HG03469 (cell line): ENCODE data around the gene GJC2.
A peak's percentile ranks its signal among the peaks of the same experiment; 100 is the strongest.

ENCODE experiments used
- ATAC-seq: cut with Tn5 transposase; IDR thresholded peaks from one replicate; pipeline ENCODE4 v1.9.1; 2021; ENCODE audit warnings: mild to moderate bottlenecking, moderate library complexity, moderate number of reproducible peaks; ENCODE audit not compliant: unreplicated experiment

GJC2 gene

DNA sequence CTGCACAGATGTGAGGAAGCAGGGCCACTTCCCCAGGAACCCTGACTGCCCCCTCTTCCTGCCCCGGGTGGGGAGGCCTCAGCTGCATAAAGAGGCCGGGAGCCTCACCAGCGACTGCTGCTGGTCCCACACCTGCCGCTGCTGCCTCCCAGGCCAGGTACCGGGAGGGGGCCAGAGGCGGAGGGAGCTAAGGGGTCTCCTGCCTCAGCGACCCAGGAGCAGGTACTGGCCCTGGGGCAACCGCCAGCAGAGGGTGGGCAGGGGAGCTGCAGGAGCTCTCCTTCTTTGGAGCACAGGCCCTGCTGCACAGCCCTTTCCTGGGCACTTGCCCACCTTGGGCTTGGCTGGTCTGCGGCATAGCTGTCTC lies 6.8 kb downstream of the GJC2 start:
- no peak for ATAC-seq

DNA sequence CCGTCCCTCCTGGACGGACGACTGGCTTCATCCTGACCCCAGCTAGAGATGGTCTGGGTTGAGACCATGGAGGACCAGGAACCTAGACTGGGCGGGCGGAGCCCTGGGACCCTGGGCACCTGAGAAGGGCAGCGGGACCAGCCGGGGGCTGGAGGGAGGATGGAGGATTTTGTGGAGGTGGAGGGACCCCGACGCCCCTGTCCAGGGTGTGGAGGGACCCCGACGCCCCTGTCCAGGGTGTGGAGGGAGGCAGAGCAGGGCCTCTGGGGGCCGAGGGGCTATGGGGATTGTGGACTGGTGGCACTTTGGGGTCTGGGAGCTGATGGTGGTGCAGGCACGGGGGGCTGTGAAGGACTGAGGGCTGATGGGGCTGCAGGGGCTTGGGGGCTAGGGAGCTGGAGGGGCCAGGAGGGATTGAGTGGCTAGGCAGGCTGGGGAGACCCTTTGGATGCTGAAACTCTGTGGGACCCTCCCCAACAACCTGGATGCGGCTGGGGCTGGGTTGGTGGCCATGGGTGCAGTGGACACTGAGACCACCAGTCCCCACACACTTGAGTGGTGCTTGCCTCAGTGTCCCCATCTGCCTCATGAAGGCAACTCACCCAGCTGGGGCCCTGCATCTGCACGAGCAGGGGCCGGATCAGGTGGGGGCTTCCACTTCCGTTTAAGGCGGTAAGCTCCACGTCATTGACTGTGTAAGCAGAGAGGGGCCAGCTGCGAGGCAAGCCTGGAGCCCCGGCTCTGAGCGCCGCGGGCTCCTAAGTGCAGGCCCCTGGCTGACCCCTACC lies 7.4 kb downstream of the GJC2 start:
- ATAC-seq, result no peak

- ATAC-seq, result no peak
Observed at GRCh38 chr1:228157729-228158126, 8.0 kb downstream of the GJC2 start.

GRCh38 chr1:228158151-228159007 lies 8.6 kb downstream of the GJC2 start:
- ATAC-seq, result no peak

- no peak for ATAC-seq
Observed at GRCh38 chr1:228159008-228159665, 9.4 kb downstream of the GJC2 start.

DNA sequence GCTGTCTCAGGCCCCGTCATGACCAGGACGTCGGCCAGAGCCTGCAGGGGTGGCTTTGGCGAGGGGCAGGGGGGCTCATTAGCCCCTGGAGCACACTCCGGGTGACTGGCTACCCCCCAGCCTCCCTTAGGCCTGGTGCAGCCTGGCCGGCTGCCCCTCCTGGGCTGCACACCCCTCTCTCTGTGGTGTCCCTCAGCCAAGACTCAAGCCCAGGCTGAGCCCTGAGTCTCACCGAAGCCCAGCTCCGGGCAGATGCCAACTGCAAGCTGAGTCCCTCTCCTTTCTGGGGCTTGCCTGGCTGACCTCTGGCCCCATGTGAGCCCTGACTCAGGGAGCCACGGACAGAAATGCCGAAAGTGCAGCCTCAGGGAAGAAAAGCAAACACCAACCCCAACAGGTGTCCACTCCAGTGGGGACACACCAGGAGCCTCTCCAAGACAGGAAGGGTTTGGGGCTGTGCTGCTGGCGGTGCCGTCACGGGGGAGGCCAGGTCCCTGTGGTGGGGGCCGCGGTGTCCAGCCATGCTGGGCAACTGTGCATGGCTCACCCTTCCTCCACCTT lies 10.6 kb downstream of the GJC2 start:
- ATAC-seq, result no peak

DNA sequence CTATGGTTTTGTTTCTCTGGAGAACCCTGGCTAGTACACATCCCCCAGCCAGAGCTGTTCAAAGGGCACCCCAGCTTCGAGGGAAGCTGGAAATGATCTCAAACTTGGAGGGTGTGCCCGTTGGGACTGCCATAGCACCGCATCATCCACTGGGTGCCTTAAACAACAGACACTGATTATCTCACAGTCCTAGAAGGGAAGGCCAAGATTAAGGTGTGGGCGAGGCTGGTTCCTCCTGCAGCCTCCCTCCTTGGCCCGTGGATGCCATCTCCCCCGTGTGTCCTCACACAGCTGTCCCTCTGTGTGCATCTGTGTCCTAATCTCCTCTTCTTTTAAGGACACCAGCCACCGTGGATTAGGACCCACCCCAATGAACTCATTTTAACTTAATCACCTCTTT lies 11.6 kb downstream of the GJC2 start:
- no peak for ATAC-seq

DNA sequence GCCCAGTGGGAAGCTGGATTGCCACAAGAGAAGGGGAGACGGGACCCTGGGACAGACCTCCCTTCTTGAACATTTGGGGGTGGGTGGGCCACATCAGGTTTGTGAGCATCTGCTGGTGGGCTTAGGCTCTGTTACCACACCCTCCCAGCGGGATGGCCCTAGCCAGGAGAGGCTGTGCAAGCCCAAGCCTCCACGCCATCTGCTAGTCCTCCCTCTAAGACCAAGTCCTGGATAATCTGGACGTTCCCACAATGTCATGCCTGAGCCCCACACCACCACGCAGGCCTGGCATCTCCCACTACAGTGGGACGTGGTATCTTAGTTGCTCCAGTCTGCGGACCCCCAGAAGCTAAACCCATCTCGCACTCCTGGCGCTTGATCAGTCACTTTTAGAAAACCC lies 12.1 kb downstream of the GJC2 start:
- ATAC-seq, result no peak

GRCh38 chr1:228162286-228163006 lies 12.7 kb downstream of the GJC2 start:
- no peak for ATAC-seq

DNA sequence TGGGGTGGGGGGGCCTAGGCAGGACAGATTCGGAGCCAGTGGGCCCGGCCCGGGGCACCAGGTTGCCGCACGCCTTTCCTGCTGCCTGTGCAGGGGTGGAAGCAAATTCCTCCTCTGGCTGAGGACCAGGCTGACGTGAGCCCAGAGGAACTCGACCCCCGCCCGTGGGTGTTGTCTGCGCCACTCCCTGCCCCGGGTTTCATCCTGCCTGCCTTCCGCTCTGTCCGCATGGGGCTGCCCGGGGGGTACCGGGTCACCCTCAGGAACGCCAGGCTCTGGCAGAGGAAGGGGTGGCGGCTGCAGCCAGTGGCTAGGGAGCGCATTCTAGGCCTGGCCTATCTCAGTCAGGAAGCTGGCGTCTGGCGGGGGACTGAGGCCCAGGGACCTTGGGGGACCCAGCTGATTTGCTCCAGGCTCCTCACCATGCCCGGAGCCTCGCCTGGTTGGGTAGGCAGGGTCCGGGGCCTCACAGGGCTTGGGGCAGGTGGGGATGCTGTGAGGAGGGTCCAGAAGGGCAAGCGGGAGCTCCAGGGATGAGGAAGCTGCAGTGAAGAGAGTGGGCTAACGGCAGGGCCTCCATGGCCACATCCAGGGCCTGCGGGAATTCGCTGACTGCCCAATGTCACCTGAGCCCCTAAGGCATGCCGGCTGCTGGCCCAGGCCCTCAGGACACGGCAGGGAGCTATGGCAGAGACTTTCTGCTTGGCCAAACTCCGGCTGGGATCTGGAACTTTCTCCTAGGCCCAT lies 13.4 kb downstream of the GJC2 start:
- ATAC-seq, result no peak

DNA sequence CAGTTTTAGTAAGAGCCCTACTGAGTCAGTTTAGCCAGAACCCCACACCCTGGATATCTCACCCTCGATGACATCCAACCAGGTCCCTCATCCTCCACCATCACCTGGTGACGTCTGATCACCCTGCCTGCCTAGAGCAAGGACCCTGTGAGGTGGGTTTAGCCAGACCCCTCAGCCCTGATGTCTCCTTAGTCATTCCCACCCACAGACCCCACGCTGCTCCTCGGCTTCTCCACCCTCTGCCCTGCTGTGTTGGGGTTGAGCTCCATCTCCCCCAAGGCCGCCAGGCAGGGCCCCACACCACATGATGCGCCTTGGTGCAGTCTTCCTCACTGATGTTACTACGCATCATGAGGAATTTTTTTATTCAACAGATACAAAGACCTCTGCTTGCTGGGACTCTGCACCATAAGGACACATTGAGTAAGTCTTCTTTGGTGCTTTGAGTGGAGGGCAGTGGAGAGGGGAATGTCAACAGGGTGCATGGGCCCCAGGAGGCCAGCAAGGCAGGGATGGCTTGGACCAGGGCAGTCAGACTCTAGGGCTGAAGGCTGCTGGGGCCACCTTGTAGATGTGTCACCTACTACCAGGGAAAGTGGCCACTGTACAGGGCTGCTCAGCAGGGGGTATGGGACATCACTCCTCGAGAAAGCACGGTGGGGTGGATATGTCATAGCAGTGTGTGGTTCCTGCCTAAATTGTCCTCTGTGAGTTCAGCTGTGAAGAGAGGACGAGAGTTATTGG lies 14.2 kb downstream of the GJC2 start:
- ATAC-seq, result no peak

DNA sequence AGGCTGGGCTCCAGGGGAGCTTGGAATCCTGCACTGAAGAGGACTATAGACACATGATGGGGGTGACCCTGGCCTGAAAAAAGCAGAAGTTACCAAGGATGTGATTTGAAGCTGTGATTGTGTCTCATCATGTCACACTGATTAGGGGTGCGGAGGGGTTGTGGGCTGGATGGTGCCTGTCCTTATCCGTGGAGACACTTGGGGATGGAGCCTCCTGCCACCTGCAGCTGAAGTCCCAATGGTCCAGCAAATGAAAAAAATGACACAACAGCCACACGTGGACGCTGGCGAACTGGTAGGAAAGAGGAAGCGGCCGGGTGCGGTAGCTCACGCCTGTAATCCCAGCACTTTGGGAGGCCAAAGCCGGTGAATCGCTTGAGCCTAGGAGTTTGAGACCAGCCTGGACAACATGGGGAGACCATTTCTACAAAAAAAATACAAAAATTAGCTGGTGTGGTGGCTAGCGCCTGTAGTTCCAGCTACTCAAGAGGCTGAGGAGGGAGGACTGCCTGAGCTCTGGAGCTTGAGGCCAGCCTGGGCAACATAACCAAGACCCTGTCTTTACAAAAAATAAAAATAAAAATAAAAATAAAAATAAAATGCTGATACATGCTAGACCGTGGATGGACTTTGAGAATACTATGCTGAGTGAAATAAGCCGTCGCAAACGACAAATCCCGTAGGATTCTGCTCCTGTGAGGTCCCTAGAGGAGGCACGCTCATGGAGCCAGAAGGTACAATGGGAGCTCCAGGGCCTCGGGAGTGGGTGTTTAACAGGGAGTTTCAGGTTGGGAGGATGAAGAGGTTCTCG lies 15.0 kb downstream of the GJC2 start:
- ATAC-seq, result no peak

DNA sequence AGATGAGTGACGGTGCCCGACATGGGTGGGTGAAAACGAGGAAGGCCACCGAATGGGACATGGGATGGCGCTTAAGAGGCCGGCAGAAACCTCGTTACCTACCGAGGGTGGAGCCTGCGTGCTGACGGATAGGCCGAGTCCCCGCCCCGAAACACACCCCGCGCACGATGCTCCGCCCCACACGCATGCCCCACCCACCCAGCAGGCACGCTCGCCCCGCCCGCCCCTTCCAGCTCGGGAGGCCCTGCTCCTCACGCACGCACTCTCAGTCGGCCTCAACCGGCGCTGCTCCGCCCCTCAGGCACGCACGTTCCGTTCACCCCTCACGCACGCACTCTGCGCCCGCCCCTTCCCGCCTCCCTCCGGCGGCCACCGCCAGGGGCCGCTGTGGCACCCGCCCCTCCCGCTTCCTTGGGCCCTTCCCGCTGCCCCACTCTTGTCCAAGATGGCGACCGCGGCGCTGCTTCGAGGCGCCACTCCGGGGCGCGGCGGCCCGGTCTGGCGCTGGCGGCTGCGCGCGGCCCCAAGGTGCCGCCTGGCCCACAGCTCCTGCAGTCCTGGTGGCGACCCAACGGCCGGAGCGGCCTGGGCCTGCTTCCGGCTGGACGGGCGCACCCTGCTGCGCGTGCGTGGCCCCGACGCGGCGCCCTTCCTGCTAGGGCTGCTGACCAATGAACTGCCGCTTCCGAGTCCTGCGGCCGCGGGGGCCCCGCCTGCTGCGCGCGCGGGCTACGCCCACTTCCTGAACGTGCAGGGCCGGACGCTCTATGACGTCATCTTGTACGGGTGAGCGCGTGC lies 15.8 kb downstream of the GJC2 start, which contains the start of gene IBA57:
Gene IBA57, plus strand, starts transcription at position 433 of the 798 bp plus-strand sequence. Its CDS starts 13 bp downstream, at position 446.
- ATAC-seq, result peak; percentile 68

DNA sequence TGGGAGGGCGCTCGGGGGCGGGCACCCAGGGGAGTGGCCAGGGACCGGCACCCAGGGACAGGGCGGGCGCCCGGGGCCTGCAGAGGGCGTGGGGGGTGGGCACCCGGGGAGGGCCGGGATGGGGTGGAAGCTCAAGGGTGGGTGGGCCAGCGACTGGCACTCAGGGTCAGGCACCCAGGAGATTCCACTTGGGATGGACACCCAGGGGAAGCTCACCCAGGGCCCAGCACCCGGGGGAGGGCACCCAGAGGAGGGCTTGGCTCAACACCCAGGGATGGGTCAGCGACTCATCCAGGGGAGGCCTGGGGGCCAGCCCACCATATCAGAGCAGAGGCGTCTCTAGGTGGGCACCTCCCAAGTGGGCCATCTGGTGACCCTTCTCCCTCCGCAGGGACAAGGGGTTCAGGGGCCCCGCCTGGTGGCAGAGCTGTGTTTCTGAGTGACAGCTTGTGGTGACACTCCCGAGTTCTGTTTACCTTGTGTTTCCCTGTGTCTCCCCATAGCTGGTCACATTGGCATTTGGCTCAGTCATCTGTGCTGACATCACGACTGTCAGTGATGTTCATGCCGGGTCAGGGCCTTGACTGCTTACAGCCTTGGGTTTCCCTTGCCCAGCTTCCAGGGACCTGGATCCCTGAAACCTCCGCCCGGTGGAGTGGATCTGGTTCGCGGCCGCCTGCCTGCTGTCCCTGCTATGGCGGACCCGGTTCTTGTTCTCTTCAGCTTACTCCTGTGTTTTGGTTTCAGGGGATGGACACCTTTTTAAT lies 16.6 kb downstream of the GJC2 start:
- peak; percentile 14 for ATAC-seq

- no peak for ATAC-seq
Observed at GRCh38 chr1:228168563-228169270, 19.0 kb downstream of the GJC2 start.

GRCh38 chr1:228169345-228169744 lies 19.6 kb downstream of the GJC2 start:
- no peak for ATAC-seq
